HAP-1 (cell line): Measurements from ENCODE around the gene LCE3C.
"Not testable (repeated sequence)": the region's sequence is repeated elsewhere in the genome, so short reads cannot be mapped to it uniquely, and the experiment has no call there.

ENCODE experiments used
- DNase-seq, 2 experiments: peaks; one replicate each; pipeline ENCODE4 v3.0.0-alpha.2; 2016 to 2020; ENCODE audit warnings: low spot score in 2 of 2
- H3K27me3 ChIP-seq: fragments of 250-450 bp; sonication (Bioruptor Pico); 2 replicates; pipeline ENCODE4 v1.5.1; 2020; ENCODE audit warnings: low read depth, mild to moderate bottlenecking, moderate library complexity
- H3K36me3 ChIP-seq: fragments of 250-450 bp; sonication (Bioruptor Pico); replicated peaks from 2 replicates; pipeline ENCODE4 v1.5.1; 2020; ENCODE audit warnings: mild to moderate bottlenecking
- H3K4me1 ChIP-seq: fragments of 250-450 bp; sonication (Bioruptor Pico); 2 replicates; pipeline ENCODE4 v1.5.1; 2020; ENCODE audit warnings: mild to moderate bottlenecking
- H3K4me3 ChIP-seq: fragments of 250-450 bp; sonication (Bioruptor Pico); 2 replicates; pipeline ENCODE4 v1.5.1; 2020; ENCODE audit warnings: mild to moderate bottlenecking, moderate library complexity
- H3K9me3 ChIP-seq: fragments of 250-450 bp; sonication (Bioruptor Pico); 2 replicates; pipeline ENCODE4 v1.5.1; 2020; ENCODE audit warnings: mild to moderate bottlenecking, moderate library complexity
- in situ Hi-C: fragments of 300-500 bp; cut with MboI; formaldehyde crosslinking; loops from 3 replicates; pipeline ENCODE4 v1.14.3; 2020; ENCODE audit warnings: low sequenced_read_pairs, inconsistent platforms, mixed read lengths

Gene LCE3C

GRCh38 chr1:152599934-152600333, at the start of gene LCE3C:
Gene LCE3C (plus strand): TSS chr1:152600234. CDS start chr1:152600732, 498 bp downstream.
- Histone ChIP-seq H3K4me3 (no peak within 1 kb of the TSS), H3K27me3 (no peaks in the 10 kb centered on the region), H3K9me3 (no peaks in the 10 kb centered on the region), H3K4me1 (no peaks in the 10 kb centered on the region), H3K36me3 (no peaks in the 10 kb centered on the region)
- no peak for DNase-seq
- in situ Hi-C loops = no loop called here

GRCh38 chr1:152565115-152565514, 34.9 kb upstream of the LCE3C start:
- Histone ChIP-seq H3K27me3 (no peaks in the 10 kb centered on the region), H3K4me1 (no peaks in the 10 kb centered on the region), H3K36me3 (no peaks in the 10 kb centered on the region), H3K4me3 (no peak overlapping the region), H3K9me3 (no peaks in the 10 kb centered on the region)
- in situ Hi-C loops = no loop called here
- DNase-seq = no peak

- Histone ChIP-seq H3K27me3 (no peaks in the 10 kb centered on the region), H3K4me3 (no peak overlapping the region), H3K36me3 (no peaks in the 10 kb centered on the region), H3K4me1 (no peaks in the 10 kb centered on the region), H3K9me3 (no peaks in the 10 kb centered on the region)
- no peak for DNase-seq
- in situ Hi-C loops = no loop called here
These were observed 34.4 kb upstream of the LCE3C start for GRCh38 chr1:152565535-152566215.

- H3K36me3 ChIP-seq = no peaks in the 10 kb centered on the region
- no peak for DNase-seq
- no peaks in the 10 kb centered on the region for H3K27me3 ChIP-seq
- H3K4me3 ChIP-seq = no peak within 1 kb of the TSS
- no peaks in the 10 kb centered on the region for H3K9me3 ChIP-seq
- H3K4me1 ChIP-seq = no peaks in the 10 kb centered on the region
- in situ Hi-C loops = no loop called here
These were observed 33.4 kb upstream of the LCE3C start, which contains the start of gene LCE3E for GRCh38 chr1:152566681-152567080. Gene LCE3E (minus strand): TSS chr1:152566780. CDS start chr1:152566208, 572 bp downstream.

- in situ Hi-C loops = no loop called here
- no peak for DNase-seq
- Histone ChIP-seq H3K36me3 (no peaks in the 10 kb centered on the region), H3K27me3 (no peaks in the 10 kb centered on the region), H3K9me3 (no peaks in the 10 kb centered on the region), H3K4me1 (no peaks in the 10 kb centered on the region), H3K4me3 (no peak overlapping the region)
These were observed 22.9 kb upstream of the LCE3C start for GRCh38 chr1:152577168-152577567.

GRCh38 chr1:152579526-152579925, 20.5 kb upstream of the LCE3C start:
- H3K36me3 ChIP-seq, in situ Hi-C loops, H3K4me1 ChIP-seq, H3K9me3 ChIP-seq, DNase-seq, H3K27me3 ChIP-seq, H3K4me3 ChIP-seq: not testable (repeated sequence)

GRCh38 chr1:152580433-152580832, 19.6 kb upstream of the LCE3C start, which contains the start of gene LCE3D:
Gene LCE3D (minus strand): TSS chr1:152580516. CDS start chr1:152579936, 580 bp downstream.
- H3K36me3 ChIP-seq = no peaks in the 10 kb centered on the region
- no peak for DNase-seq
- H3K4me3 ChIP-seq = no peak within 1 kb of the TSS
- H3K4me1 ChIP-seq = no peaks in the 10 kb centered on the region
- H3K9me3 ChIP-seq = no peaks in the 10 kb centered on the region
- in situ Hi-C loops = no loop called here
- no peaks in the 10 kb centered on the region for H3K27me3 ChIP-seq

- DNase-seq = no peak
- no peaks in the 10 kb centered on the region for H3K36me3 ChIP-seq
- no peaks in the 10 kb centered on the region for H3K9me3 ChIP-seq
- in situ Hi-C loops = no loop called here
- H3K4me3 ChIP-seq = no peak overlapping the region
- H3K27me3 ChIP-seq = no peaks in the 10 kb centered on the region
- no peaks in the 10 kb centered on the region for H3K4me1 ChIP-seq
These were observed 17.4 kb upstream of the LCE3C start for GRCh38 chr1:152582647-152583046.

- in situ Hi-C loops = no loop called here
- no peaks in the 10 kb centered on the region for H3K36me3 ChIP-seq
- no peak for DNase-seq
- H3K27me3 ChIP-seq = no peaks in the 10 kb centered on the region
- no peaks in the 10 kb centered on the region for H3K9me3 ChIP-seq
- no peak overlapping the region for H3K4me3 ChIP-seq
- H3K4me1 ChIP-seq = no peaks in the 10 kb centered on the region
These were observed 14.4 kb upstream of the LCE3C start for GRCh38 chr1:152585586-152585985.

- in situ Hi-C loops = no loop called here
- H3K9me3 ChIP-seq = no peaks in the 10 kb centered on the region
These were observed 3.0 kb upstream of the LCE3C start for GRCh38 chr1:152596986-152597385.

GRCh38 chr1:152613511-152613910, 13.5 kb downstream of the LCE3C start, which contains the start of gene LCE3B:
Gene LCE3B (plus strand): TSS chr1:152613811. CDS start chr1:152613811, 0 bp downstream.
- no peaks in the 10 kb centered on the region for H3K27me3 ChIP-seq

More at GRCh38 chr1:152596986-152597385, 3.0 kb upstream of the LCE3C start:
- Histone ChIP-seq H3K27me3 (no peaks in the 10 kb centered on the region), H3K36me3 (no peaks in the 10 kb centered on the region), H3K4me1 (no peaks in the 10 kb centered on the region), H3K4me3 (no peak overlapping the region)
- no peak for DNase-seq

GRCh38 chr1:152621993-152622392, 22.0 kb downstream of the LCE3C start:
- Histone ChIP-seq H3K9me3 (no peaks in the 10 kb centered on the region), H3K4me1 (no peaks in the 10 kb centered on the region), H3K4me3 (no peak overlapping the region), H3K36me3 (no peaks in the 10 kb centered on the region), H3K27me3 (no peaks in the 10 kb centered on the region)
- DNase-seq = no peak
- in situ Hi-C loops = no loop called here

More at GRCh38 chr1:152613511-152613910, 13.5 kb downstream of the LCE3C start, which contains the start of gene LCE3B:
- in situ Hi-C loops = no loop called here
- Histone ChIP-seq H3K9me3 (no peaks in the 10 kb centered on the region), H3K36me3 (no peaks in the 10 kb centered on the region), H3K4me1 (no peaks in the 10 kb centered on the region), H3K4me3 (no peak within 1 kb of the TSS)
- DNase-seq = no peak

- no peaks in the 10 kb centered on the region for H3K36me3 ChIP-seq
- no peak for DNase-seq
- H3K4me1 ChIP-seq = no peaks in the 10 kb centered on the region
- no peaks in the 10 kb centered on the region for H3K27me3 ChIP-seq
- H3K4me3 ChIP-seq = no peak within 1 kb of the TSS
- in situ Hi-C loops = no loop called here
- no peaks in the 10 kb centered on the region for H3K9me3 ChIP-seq
These were observed 22.8 kb downstream of the LCE3C start, which contains the start of gene LCE3A for GRCh38 chr1:152622803-152623202. Gene LCE3A (minus strand): TSS chr1:152623103. CDS start chr1:152623103, 0 bp downstream.

- Histone ChIP-seq H3K4me3 (no peak overlapping the region), H3K4me1 (no peaks in the 10 kb centered on the region), H3K27me3 (no peaks in the 10 kb centered on the region), H3K9me3 (no peaks in the 10 kb centered on the region), H3K36me3 (no peaks in the 10 kb centered on the region)
- in situ Hi-C loops = no loop called here
- DNase-seq = peak in 1 of 2 experiments; percentile 69
These were observed 23.3 kb downstream of the LCE3C start for GRCh38 chr1:152623203-152623844.
